SK-N-SH (cell line): ENCODE measurements around the gene AGXT2. TPM values are rescaled to one million over a fixed set of nuclear protein-coding genes. Genes with fewer than 3 reads are reported as not detected.

ENCODE experiments used
- CTCF ChIA-PET: fragments of 300-600, 350-600 bp; formaldehyde crosslinking; extraction: SDS; loops from one replicate; lab custom pipeline; 2021; lab: Yijun Ruan, JAX
- POLR2A ChIA-PET: fragments of 350-600 bp; sonication (Branson Sonifier 250); formaldehyde crosslinking; extraction: SDS; loops from one replicate; lab custom pipeline; 2020; ENCODE audit warnings: antibody characterized with exemption, inconsistent platforms; lab: Yijun Ruan, JAX
- DNase-seq: peaks from one replicate; pipeline ENCODE4 v3.0.0; 2012
- H2AFZ ChIP-seq: fragments of 200-600 bp; sonication (generic); 2 replicates; pipeline ENCODE4 v1.8.1; 2016; ENCODE audit warnings: antibody characterized with exemption, mild to moderate bottlenecking, low read depth
- H3F3A ChIP-seq: fragments of 200-600 bp; sonication (generic); replicated peaks from 2 replicates; pipeline ENCODE3; 2016; ENCODE audit warnings: antibody characterized with exemption, mild to moderate bottlenecking; ENCODE audit not compliant: insufficient read depth
- H3K27ac ChIP-seq, 2 experiments: fragments of 200-500 bp in 1 of 2; fragments of 200-600 bp in 1 of 2; sonication (Bioruptor generic) in 1 of 2; sonication (generic), shearing (Covaris generic) in 1 of 2; 2 replicates each; pipeline versions ENCODE4 v1.5.1 to v1.6.1; 2014 to 2016; ENCODE audit warnings: low read depth in 2 of 2, inconsistent platforms in 1 of 2, low read length in 1 of 2, mild to moderate bottlenecking in 1 of 2, mixed read lengths in 1 of 2
- H3K27me3 ChIP-seq: fragments of 200-600 bp; sonication (generic), shearing (Covaris generic); 2 replicates; pipeline ENCODE4 v1.6.1; 2016; ENCODE audit warnings: mixed run types; ENCODE audit not compliant: insufficient read depth
- H3K36me3 ChIP-seq, 2 experiments: fragments of 200-500 bp in 1 of 2; fragments of 200-600 bp in 1 of 2; sonication (Bioruptor generic) in 1 of 2; sonication (generic) in 1 of 2; replicated peaks in 1 of 2; 2 replicates each; pipeline versions ENCODE3 to v1.5.1; 2014 to 2016; ENCODE audit warnings: low read length in 1 of 2, mild to moderate bottlenecking in 1 of 2; ENCODE audit not compliant: insufficient read depth in 2 of 2, control insufficient read depth in 1 of 2
- H3K4me1 ChIP-seq, 2 experiments: fragments of 200-500 bp in 1 of 2; fragments of 200-600 bp in 1 of 2; sonication (Bioruptor generic) in 1 of 2; sonication (generic), shearing (Covaris generic) in 1 of 2; 2 replicates each; pipeline versions ENCODE4 v1.5.1 to v1.6.1; 2014 to 2016; ENCODE audit warnings: low read depth in 1 of 2, low read length in 1 of 2, mixed run types in 1 of 2; ENCODE audit not compliant: insufficient read depth in 2 of 2, control insufficient read depth in 1 of 2
- H3K4me2 ChIP-seq: fragments of 200-600 bp; sonication (generic), shearing (Covaris generic); 2 replicates; pipeline ENCODE4 v1.6.1; 2017; ENCODE audit warnings: mixed run types
- H3K4me3 ChIP-seq, 2 experiments: fragments of 200-500 bp in 1 of 2; fragments of 200-600 bp in 1 of 2; sonication (Bioruptor generic) in 1 of 2; sonication (generic), shearing (Covaris generic) in 1 of 2; 2 replicates each; pipeline versions ENCODE4 v1.5.1 to v1.8.1; 2014 to 2016; ENCODE audit warnings: low read depth in 2 of 2, inconsistent platforms in 1 of 2, low read length in 1 of 2, mild to moderate bottlenecking in 1 of 2, mixed read lengths in 1 of 2, moderate library complexity in 1 of 2
- H3K79me2 ChIP-seq: fragments of 200-600 bp; sonication (generic); 2 replicates; pipeline ENCODE4 v1.8.1; 2017; ENCODE audit warnings: mild to moderate bottlenecking; ENCODE audit not compliant: insufficient read depth
- H3K9ac ChIP-seq: fragments of 200-600 bp; sonication (generic); 2 replicates; pipeline ENCODE4 v1.6.1; 2017; ENCODE audit warnings: mixed run types
- H3K9me2 ChIP-seq: fragments of 200-600 bp; sonication (generic); 2 replicates; pipeline ENCODE4 v1.6.1; 2017; ENCODE audit warnings: mixed run types
- H3K9me3 ChIP-seq: fragments of 200-600 bp; sonication (generic); 2 replicates; pipeline ENCODE4 v1.6.1; 2017; ENCODE audit warnings: mixed run types, mild to moderate bottlenecking, moderate library complexity
- H4K20me1 ChIP-seq: fragments of 200-600 bp; sonication (generic); 2 replicates; pipeline ENCODE4 v1.6.1; 2017; ENCODE audit warnings: mild to moderate bottlenecking, mixed run types; ENCODE audit not compliant: insufficient read depth
- ELF1 ChIP-seq: IDR thresholded peaks from 2 replicates; pipeline ENCODE4 v1.4.0; 2012
- EP300 ChIP-seq, 2 experiments: IDR thresholded peaks; 2 replicates each; pipeline versions ENCODE4 v1.4.0 to v1.6.1; 2012; ENCODE audit warnings: borderline replicate concordance in 1 of 2, low read depth in 1 of 2, low read length in 1 of 2
- EZH2phosphoT487 ChIP-seq: fragments of 200-600 bp; sonication (generic); IDR thresholded peaks from 2 replicates; pipeline ENCODE4 v1.6.1; 2017; ENCODE audit warnings: low read depth, mixed run types, mild to moderate bottlenecking, antibody characterized with exemption, moderate library complexity, borderline replicate concordance
- FOSL2 ChIP-seq: IDR thresholded peaks from 2 replicates; pipeline ENCODE4 v1.4.0; 2012; ENCODE audit warnings: low read depth, mild to moderate bottlenecking, moderate library complexity, borderline replicate concordance
- NRF1 ChIP-seq: IDR thresholded peaks from 2 replicates; pipeline ENCODE4 v1.6.1; 2012; ENCODE audit warnings: low read depth, mild to moderate bottlenecking, low read length
- RAD21 ChIP-seq: IDR thresholded peaks from 2 replicates; pipeline ENCODE4 v1.6.1; 2012; ENCODE audit warnings: mild to moderate bottlenecking, low read length
- RXRA ChIP-seq: IDR thresholded peaks from 2 replicates; pipeline ENCODE4 v1.4.0; 2012; ENCODE audit warnings: low read depth, mild to moderate bottlenecking, borderline replicate concordance
- TEAD4 ChIP-seq: IDR thresholded peaks from 2 replicates; pipeline ENCODE4 v1.4.0; 2012; ENCODE audit warnings: mild to moderate bottlenecking, borderline replicate concordance; ENCODE audit not compliant: insufficient read depth
- ZBTB33 ChIP-seq: IDR thresholded peaks from 2 replicates; pipeline ENCODE4 v1.4.0; 2012; ENCODE audit warnings: low read depth, borderline replicate concordance
- WGBS: methylation state at CpG from one replicate; pipeline ENCODE4 v1.1.6; 2017; ENCODE audit warnings: low lambda C conversion rate; 5-methylcytosine and 5-hydroxymethylcytosine counted together
- polyA plus RNA-seq, 3 experiments: library from polyadenylated mRNA; depleted of rRNA; stranded (reverse); fragments of >200 nt; gene quantifications; 2 replicates each; pipeline ENCODE4 v1.2.3, GENCODE V29; 2012
- TF ChIP-seq, protein P1 (sequence below): IDR thresholded peaks from 2 replicates; pipeline ENCODE4 v1.4.0; 2012; ENCODE audit warnings: low read depth
- TF ChIP-seq, protein P2 (sequence below): IDR thresholded peaks from 2 replicates; pipeline ENCODE4; 2012
- TF ChIP-seq, protein P3 (sequence below): IDR thresholded peaks from 2 replicates; pipeline ENCODE4 v1.6.1; 2012; ENCODE audit warnings: mild to moderate bottlenecking, low read depth, low read length, moderate library complexity

AGXT2 gene
- polyA plus RNA-seq, 1 of the 3 experiments (the other 2 are of a cell fraction): not detected

DNA sequence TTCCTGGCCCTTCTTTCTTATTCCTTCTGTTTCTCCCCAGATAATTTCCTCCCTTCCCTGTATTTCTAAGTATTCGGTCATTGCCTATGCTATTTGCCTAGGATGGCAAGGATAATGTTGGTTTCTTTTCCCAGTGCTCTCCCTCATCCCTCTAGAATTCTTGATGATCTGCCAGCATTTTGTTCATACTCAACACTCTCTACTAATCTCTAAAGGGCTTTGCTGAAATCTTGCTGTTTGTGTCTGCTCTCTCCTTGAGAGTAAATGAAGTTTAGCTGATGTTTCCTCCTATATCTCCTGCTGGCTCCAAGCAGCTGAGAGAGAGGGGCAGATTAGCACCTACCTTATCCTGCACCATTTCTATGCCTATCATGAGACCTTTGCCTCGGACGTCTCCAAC is 38.1 kb downstream of the AGXT2 start (continued):
- no peak for TF ChIP-seq NRF1

GRCh38 chr5:35009019-35009418 is 38.7 kb downstream of the AGXT2 start:
- Histone ChIP-seq H4K20me1 (no peaks in the 10 kb centered on the region), H3K4me1 (no peaks in the 10 kb centered on the region), H3K4me3 (no peak overlapping the region), H3K9me2 (no peaks in the 10 kb centered on the region), H3K9me3 (no peaks in the 10 kb centered on the region)
- no peak for TF ChIP-seq RXRA
- no peak for TF ChIP-seq EP300 (IDR thresholded peaks at IDR 0.05; ENCODE audit: borderline replicate concordance in 1 of 2, low read depth in 1 of 2, low read length in 1 of 2)
- TF ChIP-seq, protein P1, sequence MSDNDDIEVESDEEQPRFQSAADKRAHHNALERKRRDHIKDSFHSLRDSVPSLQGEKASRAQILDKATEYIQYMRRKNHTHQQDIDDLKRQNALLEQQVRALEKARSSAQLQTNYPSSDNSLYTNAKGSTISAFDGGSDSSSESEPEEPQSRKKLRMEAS: no peak
- no peak for TF ChIP-seq RAD21
- no peak for TF ChIP-seq TEAD4
- no peak for TF ChIP-seq ZBTB33
- no peak for TF ChIP-seq ELF1
- TF ChIP-seq FOSL2: no peak
- TF ChIP-seq, protein P2, sequence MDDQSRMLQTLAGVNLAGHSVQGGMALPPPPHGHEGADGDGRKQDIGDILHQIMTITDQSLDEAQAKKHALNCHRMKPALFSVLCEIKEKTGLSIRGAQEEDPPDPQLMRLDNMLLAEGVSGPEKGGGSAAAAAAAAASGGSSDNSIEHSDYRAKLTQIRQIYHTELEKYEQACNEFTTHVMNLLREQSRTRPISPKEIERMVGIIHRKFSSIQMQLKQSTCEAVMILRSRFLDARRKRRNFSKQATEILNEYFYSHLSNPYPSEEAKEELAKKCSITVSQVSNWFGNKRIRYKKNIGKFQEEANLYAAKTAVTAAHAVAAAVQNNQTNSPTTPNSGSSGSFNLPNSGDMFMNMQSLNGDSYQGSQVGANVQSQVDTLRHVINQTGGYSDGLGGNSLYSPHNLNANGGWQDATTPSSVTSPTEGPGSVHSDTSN: no peak
- no peak for TF ChIP-seq NRF1
- no peak for TF ChIP-seq EZH2phosphoT487
- TF ChIP-seq, protein P3, sequence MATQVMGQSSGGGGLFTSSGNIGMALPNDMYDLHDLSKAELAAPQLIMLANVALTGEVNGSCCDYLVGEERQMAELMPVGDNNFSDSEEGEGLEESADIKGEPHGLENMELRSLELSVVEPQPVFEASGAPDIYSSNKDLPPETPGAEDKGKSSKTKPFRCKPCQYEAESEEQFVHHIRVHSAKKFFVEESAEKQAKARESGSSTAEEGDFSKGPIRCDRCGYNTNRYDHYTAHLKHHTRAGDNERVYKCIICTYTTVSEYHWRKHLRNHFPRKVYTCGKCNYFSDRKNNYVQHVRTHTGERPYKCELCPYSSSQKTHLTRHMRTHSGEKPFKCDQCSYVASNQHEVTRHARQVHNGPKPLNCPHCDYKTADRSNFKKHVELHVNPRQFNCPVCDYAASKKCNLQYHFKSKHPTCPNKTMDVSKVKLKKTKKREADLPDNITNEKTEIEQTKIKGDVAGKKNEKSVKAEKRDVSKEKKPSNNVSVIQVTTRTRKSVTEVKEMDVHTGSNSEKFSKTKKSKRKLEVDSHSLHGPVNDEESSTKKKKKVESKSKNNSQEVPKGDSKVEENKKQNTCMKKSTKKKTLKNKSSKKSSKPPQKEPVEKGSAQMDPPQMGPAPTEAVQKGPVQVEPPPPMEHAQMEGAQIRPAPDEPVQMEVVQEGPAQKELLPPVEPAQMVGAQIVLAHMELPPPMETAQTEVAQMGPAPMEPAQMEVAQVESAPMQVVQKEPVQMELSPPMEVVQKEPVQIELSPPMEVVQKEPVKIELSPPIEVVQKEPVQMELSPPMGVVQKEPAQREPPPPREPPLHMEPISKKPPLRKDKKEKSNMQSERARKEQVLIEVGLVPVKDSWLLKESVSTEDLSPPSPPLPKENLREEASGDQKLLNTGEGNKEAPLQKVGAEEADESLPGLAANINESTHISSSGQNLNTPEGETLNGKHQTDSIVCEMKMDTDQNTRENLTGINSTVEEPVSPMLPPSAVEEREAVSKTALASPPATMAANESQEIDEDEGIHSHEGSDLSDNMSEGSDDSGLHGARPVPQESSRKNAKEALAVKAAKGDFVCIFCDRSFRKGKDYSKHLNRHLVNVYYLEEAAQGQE: no peak
- TF ChIP-seq, all 33 proteins: peak for 0
- H3K27me3 ChIP-seq: no peaks in the 10 kb centered on the region; the same call in 1 of the 2 replicates
- WGBS: 30% methylated on average over 2 of the region's 2 CpGs
- ChIA-PET CTCF (interaction anchor here (1.0 kb wide), 1 partner anchor 194 kb away, joined by 3 read pairs; no protein-coding TSS in a partner anchor), POLR2A (no interaction called here)
- H3K4me2 ChIP-seq: no peak overlapping the region
- no peaks in the 10 kb centered on the region for H3K79me2 ChIP-seq
- no peaks in the 10 kb centered on the region for H3F3A ChIP-seq
- no peak for DNase-seq
- H3K36me3 ChIP-seq: no peaks in the 10 kb centered on the region
- H3K27ac ChIP-seq: no peak overlapping the region
- H2AFZ ChIP-seq: no peak overlapping the region
- no peak overlapping the region for H3K9ac ChIP-seq
